ENCODE results near the gene FAM184B.

GRCh38 chr4:17614416-17615299, 166.8 kb downstream of the FAM184B start, which contains the start of gene MED28:
- TF ChIP-seq POLR2A (IDR thresholded peaks at IDR 0.05; ENCODE audit: low read length) (peak; percentile 97), GATA1 (IDR thresholded peaks at IDR 0.05; ENCODE audit: low read depth, low read length) (no peak)

Data from erythroblast (primary cell).